SU-DHL-6 (cell line): ENCODE results near the gene DDX3X.
"Not testable (repeated sequence)": the region's sequence is repeated elsewhere in the genome, so short reads cannot be mapped to it uniquely, and the experiment has no call there.

ENCODE experiments used
- H2AFZ ChIP-seq: fragments of 200-600 bp; sonication (generic); 2 replicates; pipeline ENCODE4 v1.6.1; 2014; ENCODE audit warnings: low read depth, mild to moderate bottlenecking, moderate library complexity, mixed read lengths, antibody characterized with exemption, low read length; ENCODE audit not compliant: severe bottlenecking
- H3F3A ChIP-seq: fragments of 200-600 bp; shearing (Covaris generic); 2 replicates; pipeline ENCODE4 v1.6.0; 2016; ENCODE audit warnings: antibody characterized with exemption, mild to moderate bottlenecking; ENCODE audit not compliant: insufficient read depth
- H3K27ac ChIP-seq: fragments of 200-600 bp; sonication (generic); 2 replicates; pipeline ENCODE4 v1.5.1; 2016; ENCODE audit warnings: low read depth, mild to moderate bottlenecking, low read length, moderate library complexity, mixed read lengths
- H3K27me3 ChIP-seq: fragments of 200-600 bp; sonication (generic), shearing (Covaris generic); 2 replicates; pipeline ENCODE4 v1.6.0; 2014; ENCODE audit warnings: mild to moderate bottlenecking, low read length
- H3K36me3 ChIP-seq: fragments of 200-600 bp; sonication (generic); 2 replicates; pipeline ENCODE4 v1.6.1; 2014; ENCODE audit warnings: mild to moderate bottlenecking, low read length, mixed read lengths
- H3K4me2 ChIP-seq: fragments of 300-600, 200-600 bp; shearing (Covaris generic), sonication (generic); 2 replicates; pipeline ENCODE4 v1.6.0; 2014; ENCODE audit warnings: low read length, low read depth, mild to moderate bottlenecking; ENCODE audit not compliant: poor library complexity, severe bottlenecking
- H3K4me3 ChIP-seq: fragments of 200-600 bp; sonication (generic); 2 replicates; pipeline ENCODE4 v1.5.1; 2014; ENCODE audit warnings: antibody characterized with exemption, low read length, mild to moderate bottlenecking, mixed read lengths; ENCODE audit not compliant: insufficient read depth, poor library complexity, severe bottlenecking
- H3K79me2 ChIP-seq: fragments of 200-600 bp; sonication (generic); 2 replicates; pipeline ENCODE4 v1.6.1; 2014; ENCODE audit warnings: mild to moderate bottlenecking, low read length, moderate library complexity; ENCODE audit not compliant: insufficient read depth
- H3K9ac ChIP-seq: fragments of 200-600 bp; sonication (generic); 2 replicates; pipeline ENCODE4 v1.7.0; 2014; ENCODE audit warnings: mild to moderate bottlenecking, low read length
- H3K9me2 ChIP-seq: fragments of 200-600 bp; sonication (generic); replicated peaks from 2 replicates; pipeline ENCODE4 v1.6.1; 2014; ENCODE audit warnings: low read length; ENCODE audit not compliant: insufficient read depth
- H3K9me3 ChIP-seq: fragments of 200-600 bp; sonication (generic); 2 replicates; pipeline ENCODE4 v1.6.1; 2014; ENCODE audit warnings: low read length, mixed read lengths; ENCODE audit not compliant: insufficient read depth
- H4K20me1 ChIP-seq: fragments of 200-600 bp; sonication (generic); 2 replicates; pipeline ENCODE4 v1.6.1; 2014; ENCODE audit warnings: low read depth, mild to moderate bottlenecking, antibody characterized with exemption, low read length, moderate library complexity, mixed read lengths
- EZH2phosphoT487 ChIP-seq: fragments of 200-600 bp; sonication (generic), shearing (Covaris generic); conservative IDR thresholded peaks from 2 replicates; pipeline ENCODE4 v1.6.1; 2018; ENCODE audit warnings: mild to moderate bottlenecking, antibody characterized with exemption, low read length, moderate library complexity, mixed read lengths
- TF ChIP-seq, protein P1 (sequence below): fragments of 200-600 bp; sonication (generic); IDR thresholded peaks from one replicate; pipeline ENCODE4 v1.5.1; 2017; ENCODE audit warnings: antibody characterized with exemption, mild to moderate bottlenecking, low read length, moderate library complexity; ENCODE audit not compliant: insufficient read depth, poor library complexity, severe bottlenecking

The DDX3X gene

DNA sequence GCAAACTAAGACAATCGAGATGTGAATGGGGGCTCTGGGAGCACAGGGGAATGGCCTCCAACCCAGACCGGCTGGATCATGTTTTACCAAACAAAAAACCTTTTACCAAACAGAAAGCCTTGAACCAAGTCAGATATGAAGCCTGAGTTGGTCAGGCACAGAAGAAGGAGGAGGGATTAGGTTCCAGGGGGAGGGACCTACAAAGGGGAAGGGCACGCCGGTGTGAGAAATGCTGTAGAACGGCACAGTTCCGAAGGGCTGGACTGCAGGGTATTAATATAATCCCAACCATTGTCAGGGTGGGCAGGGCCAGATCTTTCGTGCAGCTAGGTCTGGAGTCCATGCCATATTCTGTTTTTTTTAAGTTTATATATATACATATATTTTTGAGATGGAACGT is 60.3 kb downstream of the DDX3X start:
- H3K27me3 ChIP-seq: no peaks in the 10 kb centered on the region
- H2AFZ ChIP-seq: no peak overlapping the region
- H3K4me2 ChIP-seq: no peak overlapping the region
- no peaks in the 10 kb centered on the region for H3K79me2 ChIP-seq
- no peaks in the 10 kb centered on the region for H3K9me3 ChIP-seq
- no peaks in the 10 kb centered on the region for H4K20me1 ChIP-seq
- H3K4me3 ChIP-seq: no peak overlapping the region
- H3K9ac ChIP-seq: no peak overlapping the region
- TF ChIP-seq, protein P1, sequence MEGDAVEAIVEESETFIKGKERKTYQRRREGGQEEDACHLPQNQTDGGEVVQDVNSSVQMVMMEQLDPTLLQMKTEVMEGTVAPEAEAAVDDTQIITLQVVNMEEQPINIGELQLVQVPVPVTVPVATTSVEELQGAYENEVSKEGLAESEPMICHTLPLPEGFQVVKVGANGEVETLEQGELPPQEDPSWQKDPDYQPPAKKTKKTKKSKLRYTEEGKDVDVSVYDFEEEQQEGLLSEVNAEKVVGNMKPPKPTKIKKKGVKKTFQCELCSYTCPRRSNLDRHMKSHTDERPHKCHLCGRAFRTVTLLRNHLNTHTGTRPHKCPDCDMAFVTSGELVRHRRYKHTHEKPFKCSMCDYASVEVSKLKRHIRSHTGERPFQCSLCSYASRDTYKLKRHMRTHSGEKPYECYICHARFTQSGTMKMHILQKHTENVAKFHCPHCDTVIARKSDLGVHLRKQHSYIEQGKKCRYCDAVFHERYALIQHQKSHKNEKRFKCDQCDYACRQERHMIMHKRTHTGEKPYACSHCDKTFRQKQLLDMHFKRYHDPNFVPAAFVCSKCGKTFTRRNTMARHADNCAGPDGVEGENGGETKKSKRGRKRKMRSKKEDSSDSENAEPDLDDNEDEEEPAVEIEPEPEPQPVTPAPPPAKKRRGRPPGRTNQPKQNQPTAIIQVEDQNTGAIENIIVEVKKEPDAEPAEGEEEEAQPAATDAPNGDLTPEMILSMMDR: no peak
- no peak for TF ChIP-seq EZH2phosphoT487
- no peak overlapping the region for H3K27ac ChIP-seq
- no peaks in the 10 kb centered on the region for H3K9me2 ChIP-seq
- H3K36me3 ChIP-seq: no peaks in the 10 kb centered on the region
- no peaks in the 10 kb centered on the region for H3F3A ChIP-seq

DNA sequence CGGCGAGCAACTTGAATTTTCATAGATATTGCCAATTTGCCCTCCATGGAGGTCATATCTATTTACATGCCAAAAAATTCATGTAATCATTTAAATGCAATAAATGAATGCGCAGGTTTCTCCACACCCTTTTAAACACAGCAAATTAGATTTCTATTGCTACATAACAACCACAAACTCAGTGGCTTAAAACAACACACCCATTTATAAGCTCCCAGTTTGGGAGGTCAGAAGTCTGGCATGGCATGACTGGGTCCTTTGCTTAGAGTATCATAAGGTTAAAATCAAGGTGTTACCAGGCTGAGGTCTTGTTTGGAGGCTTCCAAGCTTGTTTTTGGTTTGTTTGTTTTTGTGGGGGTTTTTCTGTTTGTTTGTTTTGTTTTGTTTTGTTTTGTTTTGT is 63.3 kb downstream of the DDX3X start:
- H3K36me3 ChIP-seq: no peaks in the 10 kb centered on the region
- H4K20me1 ChIP-seq: no peaks in the 10 kb centered on the region
- H3K27me3 ChIP-seq: no peaks in the 10 kb centered on the region

DNA sequence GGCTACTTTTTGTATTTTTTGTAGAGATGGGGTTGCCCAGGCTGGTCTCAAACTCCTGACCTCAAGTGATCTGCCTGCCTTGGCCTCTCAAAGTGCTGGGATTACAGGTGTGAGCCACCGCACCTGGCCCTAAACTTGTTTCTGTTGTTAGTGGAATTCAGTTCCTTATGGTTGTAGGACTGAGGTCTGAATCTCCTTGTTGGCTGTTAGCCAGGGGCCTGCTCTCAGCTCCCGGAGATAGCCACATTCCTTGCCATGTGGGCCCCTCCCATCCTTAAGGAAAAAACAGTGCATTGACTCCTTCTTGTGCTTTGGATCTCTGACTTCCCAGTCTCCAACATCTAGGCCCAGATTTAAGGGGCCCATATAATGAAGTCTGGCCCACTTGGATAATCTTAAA is 63.8 kb downstream of the DDX3X start:
- Histone ChIP-seq H3K4me2 (no peak overlapping the region), H2AFZ (no peak overlapping the region), H3K36me3 (no peaks in the 10 kb centered on the region), H3K9me3 (no peaks in the 10 kb centered on the region), H3K27me3 (no peaks in the 10 kb centered on the region), H3K4me3 (no peak overlapping the region), H3K9me2 (no peaks in the 10 kb centered on the region), H3K9ac (no peak overlapping the region), H4K20me1 (no peaks in the 10 kb centered on the region), H3F3A (no peaks in the 10 kb centered on the region), H3K79me2 (no peaks in the 10 kb centered on the region), H3K27ac (no peak overlapping the region)
- no peak for TF ChIP-seq EZH2phosphoT487
- TF ChIP-seq, protein P1: no peak

More for the DNA sequence above, 63.3 kb downstream of the DDX3X start:
- no peak overlapping the region for H3K4me2 ChIP-seq
- no peak for TF ChIP-seq EZH2phosphoT487
- TF ChIP-seq, protein P1: no peak
- H2AFZ ChIP-seq: no peak overlapping the region
- H3K27ac ChIP-seq: no peak overlapping the region
- H3K4me3 ChIP-seq: no peak overlapping the region
- H3F3A ChIP-seq: no peaks in the 10 kb centered on the region
- H3K79me2 ChIP-seq: no peaks in the 10 kb centered on the region
- H3K9me2 ChIP-seq: no peaks in the 10 kb centered on the region
- no peak overlapping the region for H3K9ac ChIP-seq
- no peaks in the 10 kb centered on the region for H3K9me3 ChIP-seq

DNA sequence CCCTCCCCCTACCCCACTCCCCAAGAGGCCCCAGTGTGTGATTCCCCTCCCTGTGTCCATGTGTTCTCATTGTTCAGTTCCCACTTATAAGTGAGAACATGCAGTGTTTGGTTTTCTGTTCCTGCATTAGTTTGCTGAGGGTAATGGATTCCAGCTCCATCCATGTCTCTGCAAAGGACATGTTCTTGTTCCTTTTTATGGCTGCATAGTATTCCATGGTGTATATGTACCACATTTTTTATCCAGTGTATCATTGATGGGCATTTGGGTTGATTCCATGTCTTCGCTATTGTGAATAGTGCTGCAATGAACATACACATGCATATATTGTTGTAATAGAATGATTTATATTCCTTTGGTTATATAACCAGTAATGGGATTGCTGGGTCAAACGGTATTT is 68.6 kb downstream of the DDX3X start:
- H3K4me2 ChIP-seq, H3K9me3 ChIP-seq, H3K27me3 ChIP-seq, H3K79me2 ChIP-seq, H3F3A ChIP-seq, H3K36me3 ChIP-seq, H4K20me1 ChIP-seq, H3K9me2 ChIP-seq, H3K9ac ChIP-seq, H3K4me3 ChIP-seq, H3K27ac ChIP-seq, H2AFZ ChIP-seq: not testable (repeated sequence)
